HG02970 (cell line): ENCODE data around the gene ITGB3BP.
"Not testable (repeated sequence)": the region's sequence is repeated elsewhere in the genome, so short reads cannot be mapped to it uniquely, and the experiment has no call there.

ENCODE experiments used
- ATAC-seq: cut with Tn5 transposase; IDR thresholded peaks from one replicate; pipeline ENCODE4 v1.9.1; 2021; ENCODE audit warnings: mild to moderate bottlenecking, moderate library complexity, moderate number of reproducible peaks; ENCODE audit not compliant: unreplicated experiment, low FRiP score

ITGB3BP gene

GRCh38 chr1:63522891-63523728 lies at the start of gene ITGB3BP, which contains the start of gene EFCAB7:
Gene ITGB3BP, minus strand, starts transcription at chr1:63523225. Its CDS starts 92 bp downstream, at chr1:63523133.
Gene EFCAB7, plus strand, starts transcription at chr1:63523525. Its CDS starts 2,048 bp downstream, at chr1:63525573.
- ATAC-seq = peak; percentile 89

DNA sequence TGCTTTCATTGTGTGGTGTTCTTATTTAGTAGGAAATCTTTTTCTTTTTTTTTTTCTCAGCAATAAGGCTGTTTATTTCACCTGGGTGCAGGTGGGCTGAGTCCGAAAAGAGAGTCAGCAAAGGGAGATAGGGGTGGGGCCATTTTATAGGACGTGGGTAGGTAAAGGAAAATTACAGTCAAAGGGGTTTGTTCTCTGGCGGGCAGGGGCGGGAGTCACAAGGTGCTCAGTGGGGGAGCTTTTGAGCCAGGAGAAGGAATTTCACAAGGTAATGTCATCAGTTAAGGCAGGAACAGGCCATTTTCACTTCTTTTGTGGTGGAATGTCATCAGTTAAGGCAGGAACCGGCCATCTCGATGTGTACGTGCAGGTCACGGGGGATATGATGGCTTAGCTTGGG lies 49.7 kb upstream of the ITGB3BP start:
- ATAC-seq = not testable (repeated sequence)

DNA sequence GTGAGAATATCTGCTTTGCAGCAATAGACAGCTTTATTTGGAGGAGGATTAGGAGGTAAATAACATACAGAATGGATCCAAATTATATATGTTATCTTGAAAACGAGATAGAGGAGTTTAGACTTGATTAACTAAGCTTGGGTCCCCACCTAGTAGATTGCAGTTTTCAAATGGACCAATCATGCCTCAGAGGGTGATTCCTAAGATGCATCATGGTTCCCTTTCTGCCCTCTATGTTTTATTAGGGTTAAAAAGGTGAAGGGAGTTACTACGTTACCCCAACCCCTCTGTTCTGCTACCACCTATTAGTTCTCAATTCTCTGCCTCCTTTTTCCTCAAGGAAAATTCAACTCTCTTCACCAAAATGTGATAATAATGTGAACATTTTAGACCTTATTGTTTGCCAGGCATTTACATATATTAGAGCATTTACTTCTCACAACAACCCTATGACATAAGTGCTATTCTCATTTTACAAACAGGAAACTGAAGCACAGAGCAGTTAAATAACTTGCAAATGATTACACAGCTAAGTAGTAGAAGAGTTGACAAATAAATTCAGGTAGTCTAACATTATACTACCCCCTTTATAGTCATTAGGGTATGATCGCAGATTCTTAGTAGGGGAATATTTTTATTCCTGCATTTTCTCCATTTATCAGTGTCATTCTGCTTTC lies 46.8 kb upstream of the ITGB3BP start:
- ATAC-seq = no peak

- no peak for ATAC-seq
Observed at GRCh38 chr1:63569068-63569467, 46.0 kb upstream of the ITGB3BP start.

GRCh38 chr1:63563745-63564144 lies 40.7 kb upstream of the ITGB3BP start:
- ATAC-seq = no peak

DNA sequence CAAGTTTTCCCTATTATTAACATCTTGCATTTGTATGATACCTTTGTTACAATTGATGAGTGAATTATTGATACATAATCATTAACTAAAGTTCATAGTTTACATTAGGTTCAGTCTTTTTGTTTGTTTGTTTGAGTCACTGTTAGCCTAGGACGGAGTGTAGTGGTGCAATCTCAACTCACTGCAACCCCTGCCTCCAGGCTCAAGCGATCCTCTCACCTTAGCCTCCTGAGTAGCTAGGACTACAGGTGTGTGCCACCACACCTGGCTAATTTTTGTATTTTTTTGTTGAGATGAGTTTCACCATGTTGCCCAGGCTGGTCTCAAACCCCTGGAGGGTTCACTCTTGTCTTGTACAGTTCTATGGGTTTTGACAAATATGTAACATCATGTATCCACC lies 36.3 kb upstream of the ITGB3BP start:
- no peak for ATAC-seq

DNA sequence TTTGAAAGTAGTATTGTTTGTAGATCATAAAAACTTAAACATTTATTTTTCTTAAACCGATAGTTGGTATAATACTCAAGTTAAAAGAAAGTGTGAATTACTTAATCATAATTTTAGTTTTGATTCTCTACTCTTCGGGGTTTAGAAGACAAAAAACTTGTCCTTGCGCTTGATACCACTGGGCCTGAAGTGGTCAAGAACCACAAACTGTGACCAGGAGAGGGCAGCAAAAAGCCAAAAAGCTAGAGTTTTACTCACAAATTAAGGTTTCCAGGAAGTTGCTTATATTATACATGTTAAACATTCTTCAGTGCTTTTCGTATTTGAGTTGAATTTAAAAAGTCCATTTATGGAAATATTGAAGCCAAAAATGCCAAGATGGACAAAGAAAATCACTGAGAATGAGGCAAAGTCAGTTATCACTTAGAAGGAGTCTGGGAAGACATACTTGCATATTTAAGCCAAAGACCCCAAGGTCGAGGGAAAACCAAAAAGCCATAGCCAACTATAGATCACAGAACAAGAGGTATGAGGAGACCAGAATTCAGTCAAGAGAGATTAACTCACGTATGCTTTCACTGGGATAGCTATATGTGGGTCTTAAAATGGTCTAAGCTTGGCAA lies 34.5 kb upstream of the ITGB3BP start:
- no peak for ATAC-seq

GRCh38 chr1:63555480-63555879 lies 32.5 kb upstream of the ITGB3BP start:
- ATAC-seq = no peak

DNA sequence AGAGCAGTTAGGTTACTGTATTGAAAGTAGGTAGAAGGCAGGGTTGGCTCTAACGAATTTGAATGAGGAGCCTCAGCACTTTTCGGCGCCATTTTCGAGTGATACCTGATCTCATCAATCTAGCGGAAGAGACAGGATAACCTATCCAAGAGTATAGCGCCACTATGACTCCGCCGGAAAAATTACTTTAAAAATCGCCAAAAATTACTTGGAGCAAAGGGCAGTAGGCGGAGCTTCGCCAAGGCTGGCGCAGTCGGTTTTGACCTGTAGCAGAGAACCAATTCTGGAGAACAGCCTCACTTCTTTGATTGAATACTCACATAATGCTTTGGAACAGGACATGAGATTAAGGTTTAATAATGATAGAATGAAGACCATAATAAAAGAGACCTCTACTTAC lies 25.9 kb upstream of the ITGB3BP start:
- ATAC-seq = no peak

DNA sequence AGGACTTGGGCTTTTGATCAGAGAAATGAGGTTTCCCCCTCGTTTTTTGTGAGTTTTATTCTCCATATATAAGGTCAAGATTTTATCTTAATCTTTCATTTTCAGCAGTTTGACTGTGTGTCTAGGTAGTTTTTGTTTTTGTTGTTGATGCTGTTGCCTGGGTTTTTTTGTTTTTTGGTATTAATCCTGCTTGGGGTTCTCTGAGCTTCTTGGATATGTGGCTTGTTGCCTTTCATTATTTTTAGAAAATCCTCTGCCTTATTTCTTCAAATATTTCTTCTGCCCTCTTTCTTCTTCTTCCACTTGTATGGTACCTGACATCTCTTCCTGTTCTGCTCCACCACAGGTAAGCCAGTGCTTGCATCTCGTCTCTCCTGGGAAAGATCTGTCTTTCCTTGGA lies 25.3 kb upstream of the ITGB3BP start:
- ATAC-seq = no peak

- ATAC-seq = no peak
Observed at GRCh38 chr1:63547621-63548294, 24.7 kb upstream of the ITGB3BP start.

- no peak for ATAC-seq
Observed at GRCh38 chr1:63545780-63546179, 22.8 kb upstream of the ITGB3BP start.

- ATAC-seq = no peak
Observed at GRCh38 chr1:63537940-63538339, 14.9 kb upstream of the ITGB3BP start.

DNA sequence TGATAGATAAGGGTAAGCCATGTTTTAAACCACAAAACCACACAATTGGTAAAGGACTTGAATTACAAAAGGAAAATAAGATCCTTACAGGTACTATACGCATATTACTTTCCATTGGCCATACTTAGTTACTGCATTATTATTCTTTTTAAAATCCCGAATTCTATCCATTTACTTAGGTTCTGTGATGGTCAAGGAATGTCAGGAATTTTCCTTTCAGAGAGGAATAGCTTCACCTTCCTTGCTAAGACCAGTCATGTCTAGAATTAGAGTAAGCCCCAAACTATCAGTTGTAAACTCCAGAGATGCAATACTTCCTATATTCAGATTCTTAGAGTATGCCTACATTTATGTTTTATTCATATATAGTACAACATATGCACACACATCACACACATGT lies 14.0 kb upstream of the ITGB3BP start:
- ATAC-seq = no peak

- ATAC-seq = no peak
Observed at GRCh38 chr1:63534406-63534805, 11.4 kb upstream of the ITGB3BP start.

DNA sequence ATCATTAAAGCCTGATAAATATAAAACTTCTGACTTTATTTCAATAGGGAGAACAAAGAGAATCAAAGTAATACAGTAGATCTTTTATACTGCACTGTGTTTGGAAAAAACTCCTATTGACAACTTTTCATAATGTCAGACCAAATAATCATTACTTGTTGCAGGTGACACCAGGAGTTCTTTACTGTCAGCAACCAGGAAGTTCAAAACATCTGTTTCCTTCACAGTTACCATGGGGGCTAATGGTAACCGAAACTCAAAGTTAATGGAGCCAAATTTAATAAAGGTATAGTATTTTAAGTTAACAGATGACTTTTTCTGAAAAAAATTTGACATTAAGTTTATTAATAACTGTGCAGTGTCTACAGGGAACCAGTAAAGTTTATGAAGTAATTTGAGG lies 10.9 kb upstream of the ITGB3BP start:
- ATAC-seq = no peak

- no peak for ATAC-seq
Observed at GRCh38 chr1:63532727-63533126, 9.7 kb upstream of the ITGB3BP start.

DNA sequence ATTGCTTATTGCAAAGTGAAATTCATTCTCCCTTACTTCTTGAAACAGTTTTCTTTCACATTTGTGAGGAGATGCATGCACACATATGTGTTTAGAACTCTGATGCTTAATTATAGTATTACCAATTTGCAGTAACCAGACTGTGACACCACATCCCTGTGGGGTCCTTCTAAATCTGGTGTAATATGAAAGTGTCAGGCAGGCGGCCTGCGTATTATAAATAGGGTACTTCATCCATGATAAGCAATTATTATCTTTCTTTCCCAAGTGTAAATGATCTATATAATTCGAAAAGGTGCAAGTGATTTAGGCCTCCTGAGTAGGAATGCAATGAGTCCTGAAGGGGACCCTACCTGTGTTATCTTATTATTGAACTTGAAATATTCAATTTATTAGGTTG lies 1.2 kb upstream of the ITGB3BP start:
- ATAC-seq = no peak

- no peak for ATAC-seq
Observed at GRCh38 chr1:63523738-63524137, 713 bp upstream of the ITGB3BP start.

GRCh38 chr1:63516629-63517028 lies 6.4 kb downstream of the ITGB3BP start:
- no peak for ATAC-seq

DNA sequence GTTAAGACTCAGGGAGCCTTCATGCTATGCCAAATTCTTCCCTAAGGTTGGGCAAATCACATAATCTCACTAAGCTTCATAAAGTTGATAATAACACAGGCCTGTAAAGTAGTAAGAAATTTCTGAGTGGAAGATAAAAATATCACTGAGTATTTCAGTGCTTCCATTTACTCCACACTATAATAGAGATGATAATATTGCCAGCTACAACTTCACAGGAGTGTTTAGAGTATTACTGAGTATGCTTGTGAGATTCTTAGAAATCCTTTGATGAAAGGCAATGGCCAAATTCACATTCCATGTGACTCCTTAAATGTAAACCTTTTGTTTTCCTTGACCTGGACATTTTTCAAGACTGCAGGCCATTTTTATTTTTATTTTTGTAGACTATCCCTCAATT lies 10.4 kb downstream of the ITGB3BP start:
- no peak for ATAC-seq
